SU-DHL-6 (cell line): Measurements from ENCODE around the gene SUMO1.

Source experiments
- H2AFZ ChIP-seq: fragments of 200-600 bp; sonication (generic); 2 replicates; pipeline ENCODE4 v1.6.1; 2014; ENCODE audit warnings: low read depth, mild to moderate bottlenecking, moderate library complexity, mixed read lengths, antibody characterized with exemption, low read length; ENCODE audit not compliant: severe bottlenecking
- H3F3A ChIP-seq: fragments of 200-600 bp; shearing (Covaris generic); 2 replicates; pipeline ENCODE4 v1.6.0; 2016; ENCODE audit warnings: antibody characterized with exemption, mild to moderate bottlenecking; ENCODE audit not compliant: insufficient read depth
- H3K27ac ChIP-seq: fragments of 200-600 bp; sonication (generic); 2 replicates; pipeline ENCODE4 v1.5.1; 2016; ENCODE audit warnings: low read depth, mild to moderate bottlenecking, low read length, moderate library complexity, mixed read lengths
- H3K27me3 ChIP-seq: fragments of 200-600 bp; sonication (generic), shearing (Covaris generic); 2 replicates; pipeline ENCODE4 v1.6.0; 2014; ENCODE audit warnings: mild to moderate bottlenecking, low read length
- H3K36me3 ChIP-seq: fragments of 200-600 bp; sonication (generic); 2 replicates; pipeline ENCODE4 v1.6.1; 2014; ENCODE audit warnings: mild to moderate bottlenecking, low read length, mixed read lengths
- H3K4me2 ChIP-seq: fragments of 300-600, 200-600 bp; shearing (Covaris generic), sonication (generic); 2 replicates; pipeline ENCODE4 v1.6.0; 2014; ENCODE audit warnings: low read length, low read depth, mild to moderate bottlenecking; ENCODE audit not compliant: poor library complexity, severe bottlenecking
- H3K4me3 ChIP-seq: fragments of 200-600 bp; sonication (generic); 2 replicates; pipeline ENCODE4 v1.5.1; 2014; ENCODE audit warnings: antibody characterized with exemption, low read length, mild to moderate bottlenecking, mixed read lengths; ENCODE audit not compliant: insufficient read depth, poor library complexity, severe bottlenecking
- H3K79me2 ChIP-seq: fragments of 200-600 bp; sonication (generic); 2 replicates; pipeline ENCODE4 v1.6.1; 2014; ENCODE audit warnings: mild to moderate bottlenecking, low read length, moderate library complexity; ENCODE audit not compliant: insufficient read depth
- H3K9ac ChIP-seq: fragments of 200-600 bp; sonication (generic); 2 replicates; pipeline ENCODE4 v1.7.0; 2014; ENCODE audit warnings: mild to moderate bottlenecking, low read length
- H3K9me2 ChIP-seq: fragments of 200-600 bp; sonication (generic); replicated peaks from 2 replicates; pipeline ENCODE4 v1.6.1; 2014; ENCODE audit warnings: low read length; ENCODE audit not compliant: insufficient read depth
- H3K9me3 ChIP-seq: fragments of 200-600 bp; sonication (generic); 2 replicates; pipeline ENCODE4 v1.6.1; 2014; ENCODE audit warnings: low read length, mixed read lengths; ENCODE audit not compliant: insufficient read depth
- H4K20me1 ChIP-seq: fragments of 200-600 bp; sonication (generic); 2 replicates; pipeline ENCODE4 v1.6.1; 2014; ENCODE audit warnings: low read depth, mild to moderate bottlenecking, antibody characterized with exemption, low read length, moderate library complexity, mixed read lengths
- CTCF ChIP-seq: fragments of 200-600 bp; sonication (generic); IDR thresholded peaks from one replicate; pipeline ENCODE4 v1.5.1; 2017; ENCODE audit warnings: antibody characterized with exemption, mild to moderate bottlenecking, low read length, moderate library complexity; ENCODE audit not compliant: insufficient read depth, poor library complexity, severe bottlenecking
- EZH2phosphoT487 ChIP-seq: fragments of 200-600 bp; sonication (generic), shearing (Covaris generic); conservative IDR thresholded peaks from 2 replicates; pipeline ENCODE4 v1.6.1; 2018; ENCODE audit warnings: mild to moderate bottlenecking, antibody characterized with exemption, low read length, moderate library complexity, mixed read lengths

SUMO1 gene

GRCh38 chr2:202221873-202222272 lies 16.5 kb downstream of the SUMO1 start:
- TF ChIP-seq EZH2phosphoT487 (no peak), CTCF (no peak)
- Histone ChIP-seq H4K20me1 (0 out of 2 replicates have a peak, but pooled peaks cover 12% of the 10 kb centered on the region), H3K9me3 (no peaks in the 10 kb centered on the region), H3K4me3 (no peak overlapping the region), H3K27ac (no peak overlapping the region), H2AFZ (no peak overlapping the region), H3K79me2 (peaks cover 84% of the 10 kb centered on the region), H3F3A (no peaks in the 10 kb centered on the region), H3K36me3 (no peaks in the 10 kb centered on the region), H3K27me3 (no peaks in the 10 kb centered on the region), H3K9me2 (no peaks in the 10 kb centered on the region), H3K9ac (no peak overlapping the region), H3K4me2 (no peak overlapping the region)

GRCh38 chr2:202215179-202215578 lies 23.2 kb downstream of the SUMO1 start:
- TF ChIP-seq CTCF (no peak), EZH2phosphoT487 (no peak)
- Histone ChIP-seq H3K27me3 (no peaks in the 10 kb centered on the region), H3K79me2 (peaks cover 38% of the 10 kb centered on the region)

GRCh38 chr2:202208526-202208925 lies 29.9 kb downstream of the SUMO1 start:
- Histone ChIP-seq H3K9me3 (no peaks in the 10 kb centered on the region), H3K79me2 (peaks cover 7% of the 10 kb centered on the region; the same call in 1 of the 2 replicates), H3K27ac (no peak overlapping the region), H4K20me1 (peaks cover 8% of the 10 kb centered on the region; the same call in 1 of the 2 replicates), H3K9me2 (no peaks in the 10 kb centered on the region), H3K27me3 (no peaks in the 10 kb centered on the region), H3K4me2 (no peak overlapping the region), H2AFZ (no peak overlapping the region), H3F3A (peaks cover 5% of the 10 kb centered on the region; the same call in 1 of the 2 replicates), H3K9ac (no peak overlapping the region), H3K36me3 (peaks cover 28% of the 10 kb centered on the region), H3K4me3 (no peak overlapping the region)
- no peak for TF ChIP-seq EZH2phosphoT487
- TF ChIP-seq CTCF = no peak

More at GRCh38 chr2:202215179-202215578, 23.2 kb downstream of the SUMO1 start:
- H3K4me3 ChIP-seq = no peak overlapping the region
- no peak overlapping the region for H3K4me2 ChIP-seq
- H3K36me3 ChIP-seq = peaks cover 18% of the 10 kb centered on the region; the same call in 1 of the 2 replicates
- no peak overlapping the region for H2AFZ ChIP-seq
- H3K9ac ChIP-seq = no peak overlapping the region
- H3K27ac ChIP-seq = no peak overlapping the region
- H4K20me1 ChIP-seq = peaks cover 8% of the 10 kb centered on the region; the same call in 1 of the 2 replicates
- H3F3A ChIP-seq = 0 out of 2 replicates have a peak, but pooled peaks cover 7% of the 10 kb centered on the region
- no peaks in the 10 kb centered on the region for H3K9me2 ChIP-seq
- H3K9me3 ChIP-seq = no peaks in the 10 kb centered on the region
